HepG2 (cell line): ENCODE results near the gene AKAP14. TPM values are rescaled to one million over a fixed set of nuclear protein-coding genes. Genes with fewer than 3 reads are reported as not detected.

Source experiments
- GATAD2A ChIP-seq: IDR thresholded peaks from 2 replicates; pipeline ENCODE4 v1.6.1; 2016
- HBP1 ChIP-seq: IDR thresholded peaks from 2 replicates; pipeline ENCODE4 v1.6.1; 2016; ENCODE audit warnings: low read depth, control low read depth
- HMGXB4 ChIP-seq, 2 experiments: sonication (generic) in 1 of 2; formaldehyde crosslinking in 1 of 2; IDR thresholded peaks; 2 replicates each; pipeline versions ENCODE4 v1.4.0 to v1.6.1; 2018 to 2020; ENCODE audit warnings: missing genetic modification reagents in 2 of 2, borderline replicate concordance in 1 of 2, low read depth in 1 of 2, mild to moderate bottlenecking in 1 of 2, missing biosample characterization in 1 of 2
- ISL2 ChIP-seq: sonication (generic); formaldehyde crosslinking; IDR thresholded peaks from 2 replicates; pipeline ENCODE4 v1.5.0; 2020; ENCODE audit warnings: missing genetic modification reagents
- KLF11 ChIP-seq: IDR thresholded peaks from 2 replicates; pipeline ENCODE4 v1.6.1; 2016; ENCODE audit warnings: missing compliant biosample characterization
- MXD4 ChIP-seq: IDR thresholded peaks from 2 replicates; pipeline ENCODE4 v1.6.1; 2016; ENCODE audit warnings: mild to moderate bottlenecking, missing biosample characterization, missing genetic modification reagents
- NFE2 ChIP-seq: sonication (generic); formaldehyde crosslinking; IDR thresholded peaks from 2 replicates; pipeline ENCODE4 v1.4.0; 2020; ENCODE audit warnings: missing genetic modification reagents
- NFIB ChIP-seq: sonication (generic); formaldehyde crosslinking; IDR thresholded peaks from 2 replicates; pipeline ENCODE4 v1.9.0; 2021; ENCODE audit warnings: missing genetic modification reagents, mild to moderate bottlenecking, borderline replicate concordance
- POLR2G ChIP-seq: fragments of 200-400 bp; formaldehyde crosslinking; IDR thresholded peaks from 2 replicates; pipeline ENCODE4 v1.6.1; 2018; ENCODE audit warnings: mild to moderate bottlenecking, low read depth, low read length, moderate library complexity
- REPIN1 ChIP-seq: sonication (generic); formaldehyde crosslinking; IDR thresholded peaks from 2 replicates; pipeline ENCODE4 v1.8.0; 2022; ENCODE audit warnings: missing genetic modification reagents, low read depth, mild to moderate bottlenecking, borderline replicate concordance
- RFX5 ChIP-seq: IDR thresholded peaks from 2 replicates; pipeline ENCODE4 v1.6.1; 2011; ENCODE audit warnings: low read depth, low read length, improper control_type of control experiment
- SAFB2 ChIP-seq: sonication (generic); formaldehyde crosslinking; IDR thresholded peaks from 2 replicates; pipeline ENCODE4 v1.5.1; 2020; ENCODE audit warnings: missing genetic modification reagents, low read depth, mild to moderate bottlenecking, borderline replicate concordance
- YEATS4 ChIP-seq: sonication (generic); formaldehyde crosslinking; IDR thresholded peaks from 2 replicates; pipeline ENCODE4 v1.4.0; 2020; ENCODE audit warnings: missing genetic modification reagents, borderline replicate concordance
- ZBTB25 ChIP-seq: IDR thresholded peaks from 2 replicates; pipeline ENCODE4 v1.6.1; 2018; ENCODE audit warnings: missing genetic modification reagents
- ZNF350 ChIP-seq: sonication (generic); formaldehyde crosslinking; IDR thresholded peaks from 2 replicates; pipeline ENCODE4 v1.4.0; 2020; ENCODE audit warnings: mild to moderate bottlenecking, low read depth, missing genetic modification reagents, borderline replicate concordance
- ZNF768 ChIP-seq: sonication (generic); formaldehyde crosslinking; IDR thresholded peaks from 2 replicates; pipeline ENCODE4 v1.4.0; 2020; ENCODE audit warnings: missing genetic modification reagents
- ZNF773 ChIP-seq: sonication (generic); formaldehyde crosslinking; IDR thresholded peaks from 2 replicates; pipeline ENCODE4 v1.4.0; 2020; ENCODE audit warnings: missing genetic modification reagents, borderline replicate concordance
- polyA plus RNA-seq, 8 experiments: library from polyadenylated mRNA; depleted of rRNA in 3 of 8; stranded (reverse) in 7 of 8; unstranded in 1 of 8; fragments of >200 nt; fragmentation: Illumina TruSeq in 4 of 8; extraction: Trizol in 4 of 8; gene quantifications; 2 replicates each; pipeline versions ENCODE4 v1.2.1 to v1.2.3, GENCODE V29; 2011 to 2016; ENCODE audit warnings: low read depth in 4 of 8, missing spikeins in 1 of 8, mixed read lengths in 1 of 8; ENCODE audit not compliant: insufficient read depth in 1 of 8
- total RNA-seq, 5 experiments: library from RNA; depleted of rRNA; stranded (reverse); fragments of >200 nt; fragmentation: Illumina TruSeq; extraction: Trizol; gene quantifications; 2 replicates each; pipeline ENCODE4 v1.2.3, GENCODE V29; 2016; ENCODE audit warnings: low read depth in 1 of 5
- TF ChIP-seq, protein P1 (sequence below): IDR thresholded peaks from 2 replicates; pipeline ENCODE4 v1.6.1; 2016; ENCODE audit warnings: mild to moderate bottlenecking
- TF ChIP-seq, protein P2 (sequence below): sonication (generic); formaldehyde crosslinking; IDR thresholded peaks from 2 replicates; pipeline ENCODE4 v1.9.0; 2021; ENCODE audit warnings: missing genetic modification reagents, mild to moderate bottlenecking, borderline replicate concordance
- TF ChIP-seq, protein P3 (sequence below): sonication (generic); formaldehyde crosslinking; IDR thresholded peaks from 2 replicates; pipeline ENCODE4 v1.8.0; 2022; ENCODE audit warnings: missing genetic modification reagents, mild to moderate bottlenecking, borderline replicate concordance

The AKAP14 gene
- total and polyA plus RNA-seq, 2 of the 13 experiments (the other 11 are each of a cell fraction or from before 2014, with no cell fraction given): 0.20 to 1.7 TPM

DNA sequence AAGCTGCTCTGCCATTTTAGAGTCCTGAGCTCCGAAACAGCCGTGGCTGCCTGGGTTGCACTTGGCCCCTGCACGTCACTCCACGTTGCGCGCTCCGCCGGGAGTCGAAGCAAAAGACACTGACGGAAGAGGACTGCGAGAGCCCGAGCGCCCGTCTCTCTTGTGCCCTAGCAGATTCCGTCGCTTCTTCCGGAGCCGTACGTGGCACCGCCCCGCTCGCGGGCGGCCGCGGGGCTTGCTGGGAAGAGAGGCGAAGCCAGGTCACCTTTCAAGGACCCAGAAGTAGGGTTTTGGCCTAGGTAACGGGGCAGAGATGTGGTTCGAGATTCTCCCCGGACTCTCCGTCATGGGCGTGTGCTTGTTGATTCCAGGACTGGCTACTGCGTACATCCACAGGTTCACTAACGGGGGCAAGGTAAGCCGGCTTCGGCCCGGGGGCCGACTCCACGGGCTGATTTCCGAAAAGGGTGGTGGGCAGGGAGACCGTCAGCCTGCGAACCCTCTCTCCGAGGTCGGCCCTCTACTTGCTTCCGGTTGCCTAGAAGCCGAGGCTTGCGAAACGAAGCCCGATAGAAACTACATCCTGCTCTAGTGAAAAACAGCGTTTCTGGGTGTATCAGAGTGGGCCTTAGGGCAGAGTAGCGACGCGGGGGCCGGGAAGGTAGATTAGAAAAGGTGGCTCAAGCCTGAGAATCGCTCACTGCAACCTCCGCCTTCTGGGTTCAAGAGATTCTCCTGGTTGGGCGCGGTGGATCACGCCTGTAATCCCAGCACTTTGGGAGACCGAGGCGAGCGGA is 23.9 kb upstream of the AKAP14 start, which contains the start of the genes NDUFA1 and RNF113A (continued):
- TF ChIP-seq ZBTB25 (CRISPR knock-in tag) (0 out of 2 replicates have a peak, but pooled peaks have one; percentile 20), RFX5 (no peak), YEATS4 (peak; percentile 82), MXD4 (peak; percentile 28; the same call in 1 of the 2 replicates), HMGXB4 (CRISPR knock-in tag; IDR thresholded peaks at IDR 0.05; ENCODE audit: borderline replicate concordance in 1 of 2, low read depth in 1 of 2) (peak; percentile 17 to 81; a peak in 2 of 4 replicates), KLF11 (CRISPR knock-in tag) (no peak), POLR2G (peak; percentile 90), NFE2 (no peak), HBP1 (CRISPR knock-in tag) (no peak), SAFB2 (0 out of 2 replicates have a peak, but pooled peaks have one; percentile 23), ZNF773 (CRISPR knock-in tag) (peak; percentile 53; the same call in 1 of the 2 replicates), ISL2 (peak; percentile 47; the same call in 1 of the 2 replicates), NFIB (CRISPR knock-in tag) (no peak), ZNF768 (CRISPR knock-in tag) (peak; percentile 41; the same call in 1 of the 2 replicates), GATAD2A (0 out of 2 replicates have a peak, but pooled peaks have one; percentile 12), ZNF350 (peak; percentile 66), REPIN1 (CRISPR knock-in tag) (peak; percentile 57; the same call in 1 of the 2 replicates)
- TF ChIP-seq, protein P1, sequence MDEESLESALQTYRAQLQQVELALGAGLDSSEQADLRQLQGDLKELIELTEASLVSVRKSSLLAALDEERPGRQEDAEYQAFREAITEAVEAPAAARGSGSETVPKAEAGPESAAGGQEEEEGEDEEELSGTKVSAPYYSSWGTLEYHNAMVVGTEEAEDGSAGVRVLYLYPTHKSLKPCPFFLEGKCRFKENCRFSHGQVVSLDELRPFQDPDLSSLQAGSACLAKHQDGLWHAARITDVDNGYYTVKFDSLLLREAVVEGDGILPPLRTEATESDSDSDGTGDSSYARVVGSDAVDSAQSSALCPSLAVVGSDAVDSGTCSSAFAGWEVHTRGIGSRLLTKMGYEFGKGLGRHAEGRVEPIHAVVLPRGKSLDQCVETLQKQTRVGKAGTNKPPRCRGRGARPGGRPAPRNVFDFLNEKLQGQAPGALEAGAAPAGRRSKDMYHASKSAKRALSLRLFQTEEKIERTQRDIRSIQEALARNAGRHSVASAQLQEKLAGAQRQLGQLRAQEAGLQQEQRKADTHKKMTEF (CRISPR knock-in tag): peak; percentile 57
- TF ChIP-seq, protein P2, sequence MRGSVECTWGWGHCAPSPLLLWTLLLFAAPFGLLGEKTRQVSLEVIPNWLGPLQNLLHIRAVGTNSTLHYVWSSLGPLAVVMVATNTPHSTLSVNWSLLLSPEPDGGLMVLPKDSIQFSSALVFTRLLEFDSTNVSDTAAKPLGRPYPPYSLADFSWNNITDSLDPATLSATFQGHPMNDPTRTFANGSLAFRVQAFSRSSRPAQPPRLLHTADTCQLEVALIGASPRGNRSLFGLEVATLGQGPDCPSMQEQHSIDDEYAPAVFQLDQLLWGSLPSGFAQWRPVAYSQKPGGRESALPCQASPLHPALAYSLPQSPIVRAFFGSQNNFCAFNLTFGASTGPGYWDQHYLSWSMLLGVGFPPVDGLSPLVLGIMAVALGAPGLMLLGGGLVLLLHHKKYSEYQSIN: no peak
- TF ChIP-seq, protein P3, sequence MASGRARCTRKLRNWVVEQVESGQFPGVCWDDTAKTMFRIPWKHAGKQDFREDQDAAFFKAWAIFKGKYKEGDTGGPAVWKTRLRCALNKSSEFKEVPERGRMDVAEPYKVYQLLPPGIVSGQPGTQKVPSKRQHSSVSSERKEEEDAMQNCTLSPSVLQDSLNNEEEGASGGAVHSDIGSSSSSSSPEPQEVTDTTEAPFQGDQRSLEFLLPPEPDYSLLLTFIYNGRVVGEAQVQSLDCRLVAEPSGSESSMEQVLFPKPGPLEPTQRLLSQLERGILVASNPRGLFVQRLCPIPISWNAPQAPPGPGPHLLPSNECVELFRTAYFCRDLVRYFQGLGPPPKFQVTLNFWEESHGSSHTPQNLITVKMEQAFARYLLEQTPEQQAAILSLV (CRISPR knock-in tag): peak; percentile 31; the same call in 1 of the 2 replicates
